Effector CD8-positive, alpha-beta T cell (primary cell): ENCODE measurements around the gene CLDND2.
A peak's percentile ranks its signal among the peaks of the same experiment; 100 is the strongest.

Experiments used
- DNase-seq: peaks from one replicate; lab custom pipeline; 2025; lab: John Stamatoyannopoulos, UW

CLDND2 gene

DNA sequence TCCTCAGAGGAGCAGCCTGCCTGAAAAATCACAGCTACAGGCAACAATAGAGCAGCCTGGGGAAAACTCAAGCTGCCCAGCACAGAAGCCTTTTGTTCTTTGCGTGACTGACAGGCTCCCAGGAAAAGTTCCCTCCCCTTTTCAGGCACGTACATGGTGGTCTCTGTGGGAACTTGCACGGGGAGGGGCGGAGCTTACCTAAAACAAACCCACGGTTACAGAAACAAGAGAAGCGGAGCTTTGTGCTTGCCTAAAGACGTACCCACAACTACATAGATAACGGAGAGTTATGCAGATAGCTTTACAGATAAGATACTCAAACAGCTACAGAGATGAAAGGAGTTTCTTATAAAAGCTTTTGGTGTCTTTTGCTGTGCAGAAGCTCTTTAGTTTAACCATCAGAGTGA lies 14.1 kb downstream of the CLDND2 start:
- DNase-seq: peak; percentile 31

DNA sequence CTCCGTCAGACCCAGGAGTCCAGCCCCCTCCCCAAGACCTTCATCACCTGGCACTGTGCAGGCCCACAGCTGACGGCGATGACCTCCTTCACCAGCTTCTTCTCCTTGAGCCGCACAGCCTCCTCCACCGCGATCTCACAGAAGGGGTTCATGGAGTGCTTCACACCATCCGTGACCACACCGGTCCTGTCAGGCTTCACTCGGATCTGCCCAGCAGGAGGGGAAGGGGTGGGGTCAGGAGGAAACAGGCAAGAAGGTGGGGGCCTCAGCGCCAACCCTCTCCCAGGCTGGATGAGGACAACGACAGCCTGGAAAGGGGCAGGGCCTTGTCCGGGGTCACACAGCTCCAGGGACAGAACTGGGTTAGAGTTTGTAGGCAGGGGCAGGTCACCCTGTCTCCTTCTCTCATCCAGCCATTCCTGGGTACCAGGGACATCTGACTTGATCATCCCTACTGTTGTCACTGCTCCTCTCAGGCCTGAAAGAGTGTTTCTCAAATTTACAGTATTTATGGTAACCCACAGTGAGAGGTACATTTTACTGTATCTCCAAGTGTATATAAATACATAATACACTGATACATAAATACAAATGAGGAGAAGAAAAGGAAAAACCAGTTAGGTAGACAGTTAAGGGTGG lies 14.6 kb downstream of the CLDND2 start:
- DNase-seq: no peak

DNA sequence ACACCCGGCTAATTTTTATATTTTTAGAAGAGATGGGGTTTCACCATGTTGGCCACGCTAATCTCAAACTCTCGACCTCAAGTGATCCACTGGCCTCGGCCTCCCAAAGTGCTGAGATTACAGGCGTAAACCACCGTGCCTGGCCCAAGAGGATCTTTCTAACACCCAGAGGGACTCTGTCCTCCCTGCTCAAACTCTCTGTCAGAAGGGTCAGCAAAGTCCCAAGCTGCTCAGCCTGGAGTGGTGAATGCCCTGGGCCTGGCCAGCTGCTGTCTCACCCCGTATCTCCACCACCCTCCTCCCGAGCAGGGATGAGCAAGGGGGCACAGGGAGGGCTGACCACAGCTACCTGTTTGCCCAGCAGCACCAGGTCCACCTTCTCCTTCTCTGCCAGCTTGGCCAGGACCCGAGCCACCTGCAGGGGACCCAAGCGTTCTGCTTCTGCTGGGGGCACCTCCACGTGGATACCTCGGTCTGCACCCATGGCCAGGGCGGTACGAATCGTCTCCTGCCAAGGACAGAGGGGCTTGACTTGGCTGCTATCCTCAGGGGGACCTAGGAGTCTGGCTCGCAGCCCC lies 15.9 kb downstream of the CLDND2 start:
- DNase-seq: no peak

GRCh38 chr19:51351266-51351990 lies 17.4 kb downstream of the CLDND2 start:
- no peak for DNase-seq

GRCh38 chr19:51347209-51347928 lies 21.4 kb downstream of the CLDND2 start:
- no peak for DNase-seq

GRCh38 chr19:51346742-51347141 lies 22.1 kb downstream of the CLDND2 start:
- no peak for DNase-seq

- DNase-seq: no peak
Measured at GRCh38 chr19:51345076-51345620, 23.7 kb downstream of the CLDND2 start.

GRCh38 chr19:51342631-51343569 lies 25.9 kb downstream of the CLDND2 start:
- no peak for DNase-seq

- no peak for DNase-seq
Measured at GRCh38 chr19:51341976-51342580, 26.7 kb downstream of the CLDND2 start, which contains the start of gene VSIG10L. Gene VSIG10L (minus strand): TSS chr19:51342139. CDS start chr19:51342124, 15 bp downstream.

GRCh38 chr19:51341066-51341465 lies 27.7 kb downstream of the CLDND2 start:
- no peak for DNase-seq

GRCh38 chr19:51339687-51340656 lies 28.8 kb downstream of the CLDND2 start:
- DNase-seq: peak; percentile 79

- DNase-seq: no peak
Measured at GRCh38 chr19:51339313-51339686, 29.5 kb downstream of the CLDND2 start.

GRCh38 chr19:51338563-51339312 lies 30.1 kb downstream of the CLDND2 start:
- DNase-seq: peak; percentile 70

GRCh38 chr19:51337861-51338562 lies 30.8 kb downstream of the CLDND2 start:
- no peak for DNase-seq

GRCh38 chr19:51337141-51337860 lies 31.5 kb downstream of the CLDND2 start:
- no peak for DNase-seq

DNA sequence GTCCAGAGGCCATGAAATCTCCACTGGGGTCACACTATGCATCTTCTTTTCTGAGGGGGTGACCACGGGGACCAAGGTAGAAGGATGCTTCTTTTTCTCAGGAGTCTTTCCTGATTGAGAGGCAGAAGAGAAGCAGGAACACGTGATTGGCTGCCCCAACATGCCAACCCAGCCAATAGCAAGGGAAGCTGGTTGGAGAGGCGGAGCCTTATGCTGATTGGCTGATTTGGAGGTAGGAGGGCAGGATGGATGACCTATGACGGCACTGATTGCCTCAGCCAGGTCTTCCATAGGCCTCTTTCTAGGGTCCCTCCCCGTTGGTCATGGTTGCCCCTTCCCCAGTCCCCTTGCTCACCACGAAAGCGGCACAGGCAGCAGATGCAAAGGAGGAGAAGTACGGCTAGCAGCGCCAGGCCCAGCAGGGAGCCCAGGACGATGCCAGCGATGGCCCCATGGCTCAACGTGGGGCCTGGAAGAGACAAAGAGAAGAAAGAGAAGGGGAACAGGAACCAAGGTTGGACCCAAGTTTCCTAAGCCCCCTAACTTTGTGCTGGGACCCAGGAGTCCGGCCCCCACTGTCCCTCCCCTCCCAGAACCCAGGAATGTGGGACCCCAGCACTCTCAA lies 34.9 kb downstream of the CLDND2 start:
- DNase-seq: no peak

DNA sequence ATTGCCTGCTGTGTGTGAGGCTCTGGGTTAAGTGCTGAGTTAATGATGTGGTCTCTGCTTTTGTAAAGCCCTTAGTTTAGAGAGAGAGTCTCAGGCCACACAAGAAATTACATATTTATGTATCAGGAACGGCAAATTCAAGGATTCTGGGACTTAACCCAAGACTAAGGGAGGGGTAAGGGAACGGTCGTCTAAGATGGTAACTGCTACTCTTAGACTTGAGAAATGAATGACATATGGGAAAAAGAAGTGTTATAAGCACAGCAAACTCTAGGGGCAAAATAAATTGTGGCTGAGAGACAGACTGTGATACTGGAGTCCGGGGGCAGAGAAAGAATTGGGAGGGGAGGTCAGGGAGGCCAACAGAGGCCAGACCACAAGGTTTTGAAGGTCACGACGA lies 37.1 kb downstream of the CLDND2 start:
- no peak for DNase-seq
